22Rv1 (cell line): ENCODE measurements around the gene EFCAB14.
"Not testable (repeated sequence)": the region's sequence is repeated elsewhere in the genome, so short reads cannot be mapped to it uniquely, and the experiment has no call there.

ENCODE experiments used
- H3K27ac ChIP-seq: fragments of 450-650 bp; 2 replicates; pipeline ENCODE4 v1.5.1; 2017
- ZFX ChIP-seq: fragments of 450-650 bp; IDR thresholded peaks from 2 replicates; pipeline ENCODE4 v1.6.1; 2017; ENCODE audit warnings: antibody characterized with exemption, borderline replicate concordance
- TF ChIP-seq, protein P1 (sequence below): fragments of 450-650 bp; IDR thresholded peaks from 2 replicates; pipeline ENCODE4 v1.5.1; 2017; ENCODE audit warnings: mild to moderate bottlenecking

The EFCAB14 gene

DNA sequence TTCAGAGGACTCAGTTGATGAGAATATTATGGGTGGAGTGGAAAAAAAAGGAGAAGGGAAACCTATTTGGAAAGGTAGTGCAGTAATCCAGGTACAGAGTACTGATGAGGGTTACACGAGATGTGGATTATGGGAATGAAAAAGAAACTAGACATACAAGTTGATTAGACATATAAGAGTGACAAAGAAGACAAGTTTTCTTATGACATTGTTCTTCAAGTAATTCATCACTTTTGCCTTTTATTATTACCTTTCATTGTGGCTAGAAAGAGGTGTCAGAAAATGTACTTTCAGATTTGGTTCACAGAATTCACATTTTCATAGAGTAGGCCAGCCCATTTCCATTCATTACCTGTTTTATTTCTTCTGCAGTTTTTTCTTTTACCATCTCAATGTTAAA is 61.1 kb downstream of the EFCAB14 start:
- TF ChIP-seq, protein P1, sequence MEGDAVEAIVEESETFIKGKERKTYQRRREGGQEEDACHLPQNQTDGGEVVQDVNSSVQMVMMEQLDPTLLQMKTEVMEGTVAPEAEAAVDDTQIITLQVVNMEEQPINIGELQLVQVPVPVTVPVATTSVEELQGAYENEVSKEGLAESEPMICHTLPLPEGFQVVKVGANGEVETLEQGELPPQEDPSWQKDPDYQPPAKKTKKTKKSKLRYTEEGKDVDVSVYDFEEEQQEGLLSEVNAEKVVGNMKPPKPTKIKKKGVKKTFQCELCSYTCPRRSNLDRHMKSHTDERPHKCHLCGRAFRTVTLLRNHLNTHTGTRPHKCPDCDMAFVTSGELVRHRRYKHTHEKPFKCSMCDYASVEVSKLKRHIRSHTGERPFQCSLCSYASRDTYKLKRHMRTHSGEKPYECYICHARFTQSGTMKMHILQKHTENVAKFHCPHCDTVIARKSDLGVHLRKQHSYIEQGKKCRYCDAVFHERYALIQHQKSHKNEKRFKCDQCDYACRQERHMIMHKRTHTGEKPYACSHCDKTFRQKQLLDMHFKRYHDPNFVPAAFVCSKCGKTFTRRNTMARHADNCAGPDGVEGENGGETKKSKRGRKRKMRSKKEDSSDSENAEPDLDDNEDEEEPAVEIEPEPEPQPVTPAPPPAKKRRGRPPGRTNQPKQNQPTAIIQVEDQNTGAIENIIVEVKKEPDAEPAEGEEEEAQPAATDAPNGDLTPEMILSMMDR: no peak
- no peak for TF ChIP-seq ZFX
- no peak overlapping the region for H3K27ac ChIP-seq

DNA sequence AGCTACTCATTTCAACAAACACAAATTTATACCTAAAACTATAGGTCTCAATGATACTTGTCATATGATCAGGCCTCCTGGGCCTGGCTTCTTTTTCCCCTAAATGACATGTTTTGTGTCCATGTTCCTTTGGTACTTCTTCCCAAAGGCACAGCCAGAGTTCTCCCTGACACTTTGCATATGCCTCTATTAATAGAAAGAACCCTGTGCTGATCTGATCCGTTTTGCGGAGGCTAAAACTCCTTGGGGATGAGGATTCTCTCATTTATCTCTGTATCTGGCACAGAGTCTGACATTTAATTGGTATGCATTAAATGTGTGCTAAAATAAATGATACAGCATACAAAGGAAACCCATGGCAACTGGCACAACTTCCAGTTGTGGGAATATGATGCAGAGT is 62.3 kb downstream of the EFCAB14 start:
- no peak for TF ChIP-seq ZFX
- TF ChIP-seq, protein P1: no peak
- H3K27ac ChIP-seq: no peak overlapping the region

DNA sequence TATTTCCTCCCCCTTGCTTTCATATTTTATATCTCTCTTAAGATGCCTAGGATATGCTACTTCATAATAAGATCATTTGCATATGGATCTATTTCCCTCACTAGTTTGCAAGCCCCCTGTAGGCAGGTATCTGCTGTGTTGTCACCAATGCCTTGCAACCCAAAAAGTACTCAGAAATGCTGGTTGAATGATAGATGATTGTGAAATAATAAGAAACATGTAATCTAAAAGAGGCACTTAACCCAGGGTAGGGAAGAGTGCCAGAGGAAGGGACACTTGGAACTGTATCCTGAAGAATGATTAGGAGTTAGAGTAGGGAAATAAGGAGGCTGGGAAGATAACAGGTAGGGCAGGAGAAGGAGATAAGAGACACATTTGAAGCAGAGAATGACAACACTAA is 63.1 kb downstream of the EFCAB14 start:
- no peak overlapping the region for H3K27ac ChIP-seq
- TF ChIP-seq ZFX: no peak
- TF ChIP-seq, protein P1: no peak

DNA sequence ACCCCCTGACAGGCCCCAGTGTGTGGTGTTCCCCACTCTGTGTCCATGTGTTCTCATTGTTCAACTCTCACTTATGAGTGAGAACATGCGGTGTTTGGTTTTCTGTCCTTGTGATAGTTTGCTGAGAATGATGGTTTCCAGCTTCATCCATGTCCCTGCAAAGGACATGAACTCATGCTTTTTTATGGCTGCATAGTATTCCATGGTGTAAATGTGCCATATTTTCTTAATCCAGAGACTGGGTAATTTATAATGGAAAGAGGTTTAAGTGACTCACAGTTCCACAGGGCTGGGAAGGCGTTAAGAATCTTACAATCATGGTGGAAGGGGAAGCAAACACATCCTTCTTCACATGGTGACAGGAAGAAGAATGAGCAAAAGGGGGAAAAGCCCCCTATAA is 64.2 kb downstream of the EFCAB14 start:
- not testable (repeated sequence) for H3K27ac ChIP-seq

DNA sequence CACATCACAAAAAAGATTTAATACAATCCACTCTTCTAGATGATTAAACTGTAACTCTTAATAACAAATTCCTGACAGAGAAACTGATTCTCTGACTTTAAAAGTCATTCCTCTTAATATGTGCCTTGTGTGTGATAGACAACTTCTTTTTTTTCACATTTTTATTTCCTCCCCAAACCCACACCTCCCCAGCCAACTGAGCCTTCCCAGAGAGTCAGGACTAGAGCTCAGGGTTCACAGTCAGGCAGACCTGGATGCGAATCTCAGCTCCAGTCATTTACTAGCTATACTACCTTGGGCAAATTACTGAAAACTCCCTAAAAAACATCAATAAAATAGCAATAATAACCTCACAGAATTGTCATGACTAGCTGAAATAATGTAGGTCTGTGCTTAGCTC is 64.9 kb downstream of the EFCAB14 start:
- TF ChIP-seq, protein P1: no peak
- no peak for TF ChIP-seq ZFX
- peak overlapping the region; percentile 48; the same call in 1 of the 2 replicates for H3K27ac ChIP-seq

DNA sequence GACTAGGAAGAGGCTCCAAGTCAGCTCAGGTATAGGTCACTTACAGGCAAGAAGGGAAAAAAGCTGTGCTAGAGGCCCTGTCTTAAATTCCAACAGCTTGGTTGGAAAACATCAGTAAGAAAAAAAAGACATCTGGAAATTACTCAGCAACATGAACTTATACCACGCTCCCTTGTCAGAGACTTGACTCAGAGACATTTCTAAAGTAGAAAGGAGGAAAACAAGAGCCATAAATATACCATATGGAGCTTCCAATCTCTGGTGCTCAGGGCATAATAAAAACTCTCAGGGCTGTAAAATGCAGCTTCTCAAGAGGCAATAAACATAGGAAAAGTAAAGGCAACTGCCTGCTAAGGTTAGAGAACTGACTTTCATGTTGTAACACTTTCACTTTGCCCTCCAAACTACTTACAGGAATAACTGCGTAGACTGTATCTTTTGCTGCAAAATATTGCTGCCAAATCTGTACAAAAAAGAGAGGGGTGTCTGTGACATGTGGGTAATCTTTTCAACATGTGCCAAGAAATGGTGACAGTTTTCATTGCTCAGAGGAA is 65.4 kb downstream of the EFCAB14 start:
- TF ChIP-seq ZFX: no peak
- peak overlapping the region; percentile 48 for H3K27ac ChIP-seq

DNA sequence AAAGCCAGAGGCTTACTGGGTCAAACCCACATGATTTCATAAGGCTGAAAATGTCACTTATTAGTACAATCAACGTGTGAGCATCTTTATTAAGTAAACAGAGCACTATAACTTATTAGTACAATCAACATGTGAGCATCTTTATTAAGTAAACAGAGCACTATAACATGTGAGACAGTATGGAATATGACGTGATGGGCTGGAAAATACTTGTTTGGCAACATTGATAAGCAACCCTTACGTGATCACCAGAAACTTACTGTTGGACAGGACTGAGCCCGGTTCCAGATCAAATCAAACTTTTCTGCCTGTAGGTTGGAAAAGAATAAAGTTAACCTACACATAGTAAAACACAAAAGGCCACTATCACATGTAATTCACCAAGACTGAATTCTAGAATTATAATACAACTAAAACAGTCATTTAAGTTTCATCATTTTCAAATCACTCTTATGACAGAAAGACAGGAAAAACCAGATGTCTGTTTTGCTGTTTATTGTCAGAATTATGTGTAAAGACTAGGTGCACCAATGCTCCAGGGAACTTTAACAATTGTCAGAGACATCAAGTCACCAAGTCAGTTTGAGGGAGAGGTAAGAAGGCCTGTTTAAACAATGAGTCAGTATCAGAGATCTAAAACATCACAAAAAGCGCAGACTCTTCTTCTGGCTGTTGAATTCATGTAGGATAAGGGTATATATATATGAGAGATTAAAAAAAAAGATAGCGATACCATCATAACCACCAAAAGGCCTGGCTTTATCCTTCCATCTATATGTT is 66.4 kb downstream of the EFCAB14 start:
- no peak for TF ChIP-seq ZFX
- TF ChIP-seq, protein P1: no peak
- peak overlapping the region; percentile 48 for H3K27ac ChIP-seq

DNA sequence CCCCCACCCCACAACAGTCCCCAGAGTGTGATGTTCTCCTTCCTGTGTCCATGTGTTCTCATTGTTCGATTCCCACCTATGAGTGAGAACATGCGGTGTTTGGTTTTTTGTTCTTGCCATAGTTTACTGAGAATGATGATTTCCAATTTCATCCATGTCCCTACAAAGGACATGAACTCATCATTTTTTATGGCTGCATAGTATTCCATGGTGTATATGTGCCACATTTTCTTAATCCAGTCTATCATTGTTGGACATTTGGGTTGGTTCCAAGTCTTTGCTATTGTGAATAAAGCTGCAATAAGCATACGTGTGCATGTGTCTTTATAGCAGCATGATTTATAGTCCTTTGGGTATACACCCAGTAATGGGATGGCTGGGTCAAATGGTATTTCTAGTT is 67.8 kb downstream of the EFCAB14 start:
- not testable (repeated sequence) for H3K27ac ChIP-seq

DNA sequence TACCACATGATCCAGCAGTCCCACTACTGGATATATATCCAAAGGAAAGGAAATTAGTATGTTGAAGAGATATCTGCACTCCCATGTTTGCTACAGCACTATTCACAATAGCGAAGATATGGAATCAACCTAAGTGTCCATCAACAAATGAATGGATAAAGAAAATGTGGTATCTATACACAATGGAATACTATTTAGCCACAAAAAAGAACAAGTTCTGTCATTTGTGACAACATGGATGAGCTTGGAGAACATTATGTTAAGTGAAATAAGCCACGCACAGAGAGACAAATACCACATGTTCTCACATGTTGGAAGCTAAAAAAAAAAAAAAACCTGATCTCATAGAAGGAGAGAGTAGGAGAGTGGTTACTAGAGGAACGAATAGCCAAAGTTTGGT is 68.4 kb downstream of the EFCAB14 start:
- H3K27ac ChIP-seq: no peak overlapping the region
- TF ChIP-seq ZFX: no peak
- TF ChIP-seq, protein P1: no peak
